NCI-H460 (cell line): ENCODE results near the gene SPDYE16. TPM values are rescaled to one million over a fixed set of nuclear protein-coding genes. Genes with fewer than 3 reads are reported as not detected.
A peak's percentile ranks its signal among the peaks of the same experiment; 100 is the strongest.
"Not testable (repeated sequence)": the region's sequence is repeated elsewhere in the genome, so short reads cannot be mapped to it uniquely, and the experiment has no call there.

Experiments used
- DNase-seq: peaks from one replicate; pipeline ENCODE4 v3.0.0-alpha.2; 2016; ENCODE audit warnings: low read depth; ENCODE audit errors: extremely low read depth
- polyA plus RNA-seq: library from polyadenylated mRNA; depleted of rRNA; stranded (reverse); fragments of >200 nt; gene quantifications from 2 replicates; pipeline ENCODE4 v1.2.3, GENCODE V29; 2014; cell fraction: nucleus; rRNA removed
- total RNA-seq: library from RNA; depleted of rRNA; stranded (reverse); fragments of >200 nt; shearing (Covaris generic); gene quantifications from 2 replicates; pipeline ENCODE4 v1.2.3, GENCODE V29; 2014; rRNA removed

The SPDYE16 gene, protein sequence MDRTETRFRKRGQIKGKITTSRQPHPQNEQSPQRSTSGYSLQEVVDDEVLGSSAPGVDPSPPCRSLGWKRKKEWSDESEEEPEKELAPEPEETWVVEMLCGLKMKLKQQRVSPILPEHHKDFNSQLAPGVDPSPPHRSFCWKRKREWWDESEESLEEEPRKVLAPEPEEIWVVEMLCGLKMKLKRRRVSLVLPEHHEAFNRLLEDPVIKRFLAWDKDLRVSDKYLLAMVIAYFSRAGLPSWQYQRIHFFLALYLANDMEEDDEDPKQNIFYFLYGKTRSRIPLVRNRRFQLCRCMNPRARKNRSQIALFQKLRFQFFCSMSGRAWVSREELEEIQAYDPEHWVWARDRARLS
- not detected in 2 replicates for total RNA-seq
- 0.19 TPM in 1 of 2 replicates, not detected in the other for polyA plus RNA-seq

GRCh38 chr7:76543197-76543596 is at the start of gene SPDYE16:
Gene SPDYE16, minus strand, starts transcription at chr7:76543297. Its CDS starts 1,838 bp downstream, at chr7:76541459.
- DNase-seq, result not testable (repeated sequence)

GRCh38 chr7:76592694-76593093 is 49.6 kb upstream of the SPDYE16 start:
- DNase-seq, result not testable (repeated sequence)

DNA sequence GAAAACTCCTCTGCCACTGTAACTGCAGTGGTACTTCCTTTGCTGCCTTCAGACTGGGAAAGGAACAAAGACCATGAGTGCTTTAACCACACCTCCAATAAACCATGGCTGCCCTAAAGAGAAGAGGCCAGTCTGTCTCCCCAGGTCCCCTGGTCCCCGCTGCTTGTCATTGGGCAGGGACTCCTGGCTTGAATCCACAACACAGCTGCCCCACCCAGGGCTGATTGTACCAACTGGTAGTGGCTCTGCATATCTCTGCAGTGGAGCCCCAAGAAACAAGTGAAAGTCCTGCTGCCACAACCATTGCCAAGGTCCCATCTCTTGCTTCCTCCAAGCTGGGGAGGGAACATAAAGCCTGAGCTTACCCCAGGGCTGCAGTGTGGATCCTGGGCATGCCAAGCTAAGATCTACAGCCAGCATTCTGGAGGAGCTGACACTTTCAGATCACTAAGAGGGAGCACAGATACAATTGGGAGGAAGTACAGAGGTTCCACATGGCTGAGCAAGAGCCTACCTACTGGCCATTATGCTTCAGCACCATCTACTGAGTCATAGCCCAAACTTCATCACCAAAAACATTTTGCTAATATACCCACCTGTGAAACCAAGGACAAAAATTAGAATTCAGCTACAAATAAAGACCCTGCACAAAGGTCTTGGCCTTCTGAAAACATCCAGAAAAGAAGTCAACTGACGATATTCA is 48.7 kb upstream of the SPDYE16 start:
- not testable (repeated sequence) for DNase-seq

DNA sequence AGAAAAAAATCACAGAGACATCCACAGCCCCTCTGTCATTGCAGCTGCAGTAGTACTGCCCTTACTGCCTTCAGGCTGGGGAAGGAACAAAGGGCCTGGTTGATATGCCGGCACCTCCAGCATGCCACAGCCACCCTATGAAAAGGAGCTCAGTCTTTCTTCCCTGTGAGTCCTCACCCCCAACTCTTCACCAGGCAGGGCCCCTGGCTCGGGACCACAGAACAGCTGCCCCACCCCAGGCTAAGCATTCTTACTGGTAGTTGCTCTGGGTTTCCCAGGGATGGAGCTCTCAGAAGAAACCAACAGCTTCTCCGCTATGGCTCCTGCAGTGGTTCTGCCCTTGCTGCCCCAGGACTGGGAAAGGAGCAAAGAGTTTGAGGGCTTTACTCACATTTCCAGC is 47.9 kb upstream of the SPDYE16 start:
- not testable (repeated sequence) for DNase-seq

GRCh38 chr7:76588586-76588985 is 45.5 kb upstream of the SPDYE16 start:
- DNase-seq, result not testable (repeated sequence)

DNA sequence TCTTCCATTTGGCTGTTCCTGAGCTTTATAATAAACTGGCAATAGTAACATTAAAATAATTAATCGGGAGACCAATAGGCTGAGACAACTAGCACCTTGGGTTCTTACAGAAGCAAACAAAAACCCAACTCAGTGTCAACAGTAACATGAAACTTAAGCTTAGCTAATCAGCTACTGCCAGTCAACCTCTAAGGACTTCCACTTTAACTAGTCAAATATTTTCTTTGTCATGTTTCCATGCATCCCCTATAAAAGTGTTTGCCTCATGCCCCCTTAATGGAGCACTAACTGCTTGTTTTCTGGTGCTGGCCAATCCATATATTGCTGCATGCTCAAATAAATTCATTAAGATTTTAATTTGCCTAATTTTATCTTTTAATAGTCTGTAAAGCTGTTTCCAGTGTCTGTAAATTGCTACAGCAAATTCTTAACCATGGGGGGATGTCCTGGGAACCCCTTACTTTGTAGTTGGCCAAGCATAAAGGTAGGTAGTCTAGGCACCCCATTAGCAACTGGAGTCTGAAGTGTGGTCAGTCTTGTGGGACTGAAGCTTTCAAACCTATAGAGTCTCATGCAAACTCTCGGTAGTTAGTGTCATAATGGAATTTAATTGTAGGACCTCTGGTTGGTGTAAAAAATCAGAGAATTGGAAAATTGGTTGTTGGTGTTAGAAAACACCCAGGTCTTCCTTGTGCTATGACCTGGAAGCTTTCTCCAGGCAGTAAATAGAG is 43.7 kb upstream of the SPDYE16 start:
- DNase-seq, result not testable (repeated sequence)

- not testable (repeated sequence) for DNase-seq
Observed at GRCh38 chr7:76583636-76584281, 40.7 kb upstream of the SPDYE16 start.

GRCh38 chr7:76582848-76583631 is 39.9 kb upstream of the SPDYE16 start:
- DNase-seq, result peak; percentile 80

- DNase-seq, result not testable (repeated sequence)
Observed at GRCh38 chr7:76575919-76576655, 33.0 kb upstream of the SPDYE16 start.

DNA sequence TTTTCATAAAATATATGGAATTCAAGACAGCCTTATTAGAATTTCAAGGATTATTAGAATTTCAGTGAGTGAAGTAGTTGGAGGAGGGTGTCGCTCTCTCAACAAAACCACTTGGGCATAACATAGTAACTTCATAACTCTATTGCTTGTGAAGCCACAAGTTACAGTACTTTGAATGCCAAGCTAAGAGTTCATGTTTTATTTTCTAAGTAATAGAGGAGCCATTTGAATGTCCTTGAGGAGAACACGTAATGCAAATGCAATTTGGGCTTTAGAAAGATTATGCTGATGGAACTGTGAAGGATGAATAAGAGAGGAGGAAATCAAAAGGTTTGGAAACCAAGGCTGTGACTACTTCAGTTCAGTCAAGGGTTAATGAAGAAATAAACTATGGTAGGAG is 32.3 kb upstream of the SPDYE16 start:
- DNase-seq, result not testable (repeated sequence)

DNA sequence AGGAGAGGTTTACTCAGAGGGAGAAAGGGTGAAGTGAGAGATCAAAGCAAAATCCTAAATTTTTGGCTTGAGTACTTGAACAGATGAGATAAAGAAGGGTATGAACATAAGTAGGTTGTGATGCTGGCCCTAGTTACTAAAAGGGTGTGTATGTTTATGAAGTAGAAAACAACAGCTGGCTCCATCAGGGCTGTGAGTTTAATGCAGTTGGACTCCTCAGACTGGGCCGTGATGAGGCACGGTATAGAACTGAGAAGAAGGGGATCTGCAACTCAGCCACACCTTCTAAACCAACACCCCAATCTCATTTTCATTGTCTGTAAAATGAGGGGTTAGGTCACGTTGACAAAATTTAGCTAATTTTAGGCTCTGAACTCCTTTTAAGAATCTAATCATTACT is 29.2 kb upstream of the SPDYE16 start:
- DNase-seq, result not testable (repeated sequence)

DNA sequence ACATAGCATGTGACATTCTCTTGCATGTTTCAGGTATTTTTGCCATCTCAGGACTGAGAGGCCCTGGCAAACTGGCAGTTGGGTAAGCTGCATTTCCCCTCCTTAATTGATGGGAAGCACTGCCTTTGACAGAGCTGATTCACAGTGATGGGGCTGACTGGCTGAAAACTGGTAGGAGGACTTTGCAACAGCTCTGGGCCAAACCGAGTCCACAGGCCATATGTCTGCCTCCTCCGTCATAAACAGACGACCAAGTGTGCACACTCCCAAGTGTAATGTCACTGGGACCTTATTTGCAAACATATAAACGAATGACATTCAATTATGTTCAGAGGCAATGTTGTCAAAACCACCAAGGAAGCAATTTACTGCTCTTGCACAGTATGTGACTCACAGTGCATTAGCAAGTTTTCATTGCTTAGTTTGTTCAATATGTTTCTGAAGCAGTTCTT is 27.3 kb upstream of the SPDYE16 start:
- DNase-seq, result not testable (repeated sequence)

- peak; percentile 34 for DNase-seq
Observed at GRCh38 chr7:76568742-76569141, 25.6 kb upstream of the SPDYE16 start.

DNA sequence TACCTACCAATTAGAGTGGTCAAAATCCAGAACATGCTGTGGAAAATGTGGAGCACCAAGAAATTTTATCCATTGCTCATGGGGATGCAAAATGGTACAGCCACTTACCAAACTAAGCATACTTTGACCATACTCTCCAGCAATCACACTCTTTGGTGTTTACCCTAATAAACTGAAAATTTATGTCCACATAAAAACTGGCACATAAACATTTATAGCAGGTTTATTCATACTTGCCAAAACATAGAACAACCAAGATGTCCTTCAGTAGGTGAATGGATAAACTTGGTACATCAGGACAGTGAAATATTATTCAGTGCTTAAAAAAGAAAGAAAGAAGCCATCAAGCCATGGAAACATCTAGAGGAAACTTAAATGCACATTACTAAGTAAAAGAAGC is 24.7 kb upstream of the SPDYE16 start:
- DNase-seq, result not testable (repeated sequence)

- DNase-seq, result not testable (repeated sequence)
Observed at GRCh38 chr7:76567311-76567710, 24.2 kb upstream of the SPDYE16 start.

GRCh38 chr7:76565001-76565400 is 21.9 kb upstream of the SPDYE16 start:
- DNase-seq, result not testable (repeated sequence)

GRCh38 chr7:76561342-76561741 is 18.2 kb upstream of the SPDYE16 start:
- DNase-seq, result not testable (repeated sequence)

DNA sequence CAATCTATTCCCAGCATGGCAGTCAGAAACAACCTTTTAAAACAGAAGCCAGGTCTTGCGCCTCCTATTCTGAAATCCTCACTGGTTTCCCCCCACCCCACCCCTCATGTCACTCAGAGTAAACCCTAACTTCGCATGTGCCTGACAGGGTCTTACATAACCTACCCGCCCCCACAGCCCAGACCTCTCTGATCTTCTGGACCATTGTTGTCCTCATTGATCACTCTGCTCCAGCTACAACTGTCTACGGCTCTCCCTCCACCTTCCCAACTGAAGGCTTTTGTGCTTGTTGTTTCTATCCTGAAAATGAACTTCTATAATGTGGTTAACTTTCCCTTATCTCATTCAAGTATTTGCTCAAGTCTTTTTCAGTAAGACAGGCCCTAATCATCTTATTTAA is 17.1 kb upstream of the SPDYE16 start:
- DNase-seq, result not testable (repeated sequence)

- not testable (repeated sequence) for DNase-seq
Observed at GRCh38 chr7:76559685-76560084, 16.6 kb upstream of the SPDYE16 start.
